HG03558 (cell line): ENCODE measurements around the gene EHBP1L1.

ENCODE experiments used
- ATAC-seq: cut with Tn5 transposase; IDR thresholded peaks from one replicate; pipeline ENCODE4 v1.9.1; 2021; ENCODE audit warnings: moderate number of reproducible peaks; ENCODE audit not compliant: unreplicated experiment; ENCODE audit errors: extremely low read depth

Gene EHBP1L1

GRCh38 chr11:65591939-65592857 is 16.3 kb downstream of the EHBP1L1 start:
- no peak for ATAC-seq

- ATAC-seq = no peak
These were observed 17.1 kb downstream of the EHBP1L1 start for GRCh38 chr11:65592858-65593517.

- no peak for ATAC-seq
These were observed 17.9 kb downstream of the EHBP1L1 start for GRCh38 chr11:65593518-65594414.

- no peak for ATAC-seq
These were observed 19.3 kb downstream of the EHBP1L1 start for GRCh38 chr11:65595131-65595530.

GRCh38 chr11:65595543-65596281 is 19.9 kb downstream of the EHBP1L1 start, which contains the start of gene KCNK7:
TSS of gene KCNK7 (minus strand) at chr11:65595800. CDS start at chr11:65595772, 28 bp downstream.
- ATAC-seq = no peak

GRCh38 chr11:65596520-65596919 is 20.7 kb downstream of the EHBP1L1 start:
- ATAC-seq = no peak

GRCh38 chr11:65598258-65598699 is 22.4 kb downstream of the EHBP1L1 start:
- no peak for ATAC-seq

- ATAC-seq = no peak
These were observed 23.5 kb downstream of the EHBP1L1 start for GRCh38 chr11:65599216-65599954.

- ATAC-seq = no peak
These were observed 24.0 kb downstream of the EHBP1L1 start for GRCh38 chr11:65599955-65600246.

GRCh38 chr11:65604258-65604657 is 28.4 kb downstream of the EHBP1L1 start:
- ATAC-seq = no peak

GRCh38 chr11:65606876-65607613 is 31.2 kb downstream of the EHBP1L1 start:
- ATAC-seq = no peak

GRCh38 chr11:65607614-65608426 is 32.0 kb downstream of the EHBP1L1 start:
- ATAC-seq = no peak

- ATAC-seq = no peak
These were observed 33.4 kb downstream of the EHBP1L1 start for GRCh38 chr11:65609229-65609628.

GRCh38 chr11:65609665-65610064 is 33.8 kb downstream of the EHBP1L1 start:
- ATAC-seq = no peak

- ATAC-seq = no peak
These were observed 34.6 kb downstream of the EHBP1L1 start for GRCh38 chr11:65610404-65610803.

- no peak for ATAC-seq
These were observed 35.3 kb downstream of the EHBP1L1 start for GRCh38 chr11:65611028-65611757.
